GM12865 (cell line): ENCODE measurements around the gene WASF1.
"Not testable (repeated sequence)": the region's sequence is repeated elsewhere in the genome, so short reads cannot be mapped to it uniquely, and the experiment has no call there.

Experiments
- DNase-seq: peaks from one replicate; pipeline ENCODE4 v3.0.0; 2010; ENCODE audit warnings: low read depth
- H3K4me3 ChIP-seq: 2 replicates; pipeline ENCODE4 v1.5.1; 2011; ENCODE audit warnings: mild to moderate bottlenecking, low read depth, low read length, control low read depth
- TF ChIP-seq, protein P1 (sequence below): IDR thresholded peaks from 2 replicates; pipeline ENCODE4 v1.5.1; 2011; ENCODE audit warnings: low read length, control low read depth, low read depth, inconsistent platforms; ENCODE audit not compliant: insufficient read depth; ENCODE audit errors: missing control alignments

WASF1 gene

DNA sequence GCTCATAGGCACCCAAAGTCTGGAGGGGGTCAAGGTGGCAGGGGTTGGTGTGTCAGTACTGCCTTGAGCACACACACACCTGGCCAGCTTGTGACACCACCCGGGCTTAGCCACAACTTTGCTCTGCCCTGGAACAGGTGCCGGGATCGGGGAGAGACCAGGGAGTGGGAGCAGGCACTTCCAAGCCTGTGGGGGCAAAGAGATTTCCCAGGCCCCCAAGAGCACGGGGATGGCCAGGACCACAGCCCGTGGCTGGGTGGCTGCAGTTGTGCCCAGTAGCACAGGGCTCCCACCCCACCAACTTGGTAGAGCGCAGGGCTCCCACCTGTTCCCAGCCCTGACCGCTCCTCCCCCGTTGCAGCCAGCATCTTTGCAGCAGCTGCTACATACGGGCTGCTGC lies 40.4 kb downstream of the WASF1 start:
- no peak for DNase-seq

DNA sequence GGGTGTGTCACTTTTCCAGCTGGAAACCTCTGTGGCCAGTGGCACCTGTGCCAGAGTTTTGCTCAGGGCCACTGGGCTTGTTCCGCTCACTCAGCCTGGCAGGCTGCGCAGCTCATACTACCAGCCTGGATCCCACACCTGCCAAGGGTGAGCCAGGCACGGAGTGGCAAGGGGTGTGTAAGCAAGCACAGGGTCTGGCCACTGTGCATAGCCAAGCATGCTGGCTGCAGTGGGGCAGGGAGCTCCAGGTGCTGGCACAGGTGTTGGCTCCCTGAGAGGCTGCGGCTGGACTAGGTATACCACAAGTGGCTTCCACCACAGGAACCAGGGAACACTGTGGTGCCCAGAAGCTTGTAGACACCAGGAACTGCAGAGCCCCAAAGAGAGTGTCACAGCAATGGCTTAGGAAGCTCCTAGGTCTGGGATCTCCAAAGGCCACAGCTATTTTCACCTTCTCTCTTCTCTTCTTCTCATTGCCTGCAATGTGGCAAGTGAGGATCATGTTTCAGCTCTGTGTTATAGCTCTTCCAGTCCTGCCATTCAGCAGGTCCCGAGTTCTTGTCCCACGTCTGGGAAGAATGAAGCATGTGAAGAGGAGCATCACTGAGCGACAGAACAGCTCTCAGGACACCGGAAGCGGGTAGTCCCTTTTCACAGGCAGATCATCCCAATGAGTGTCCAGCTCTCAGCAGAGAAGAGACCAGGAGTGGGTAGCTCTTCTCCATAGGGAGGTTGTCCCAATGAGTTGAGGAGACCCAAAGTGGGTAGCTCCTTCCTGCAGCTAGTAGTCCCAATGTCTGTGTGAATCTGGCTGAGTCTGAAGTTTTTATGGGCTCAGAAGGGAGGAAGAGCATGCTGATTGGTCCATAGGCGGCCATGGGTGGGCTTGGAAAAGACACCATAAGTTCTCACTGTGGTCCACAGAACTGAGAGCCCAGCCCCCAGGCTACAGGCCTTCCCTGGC lies 41.3 kb downstream of the WASF1 start:
- DNase-seq: no peak
- H3K4me3 ChIP-seq: no peak overlapping the region
- TF ChIP-seq, protein P1, sequence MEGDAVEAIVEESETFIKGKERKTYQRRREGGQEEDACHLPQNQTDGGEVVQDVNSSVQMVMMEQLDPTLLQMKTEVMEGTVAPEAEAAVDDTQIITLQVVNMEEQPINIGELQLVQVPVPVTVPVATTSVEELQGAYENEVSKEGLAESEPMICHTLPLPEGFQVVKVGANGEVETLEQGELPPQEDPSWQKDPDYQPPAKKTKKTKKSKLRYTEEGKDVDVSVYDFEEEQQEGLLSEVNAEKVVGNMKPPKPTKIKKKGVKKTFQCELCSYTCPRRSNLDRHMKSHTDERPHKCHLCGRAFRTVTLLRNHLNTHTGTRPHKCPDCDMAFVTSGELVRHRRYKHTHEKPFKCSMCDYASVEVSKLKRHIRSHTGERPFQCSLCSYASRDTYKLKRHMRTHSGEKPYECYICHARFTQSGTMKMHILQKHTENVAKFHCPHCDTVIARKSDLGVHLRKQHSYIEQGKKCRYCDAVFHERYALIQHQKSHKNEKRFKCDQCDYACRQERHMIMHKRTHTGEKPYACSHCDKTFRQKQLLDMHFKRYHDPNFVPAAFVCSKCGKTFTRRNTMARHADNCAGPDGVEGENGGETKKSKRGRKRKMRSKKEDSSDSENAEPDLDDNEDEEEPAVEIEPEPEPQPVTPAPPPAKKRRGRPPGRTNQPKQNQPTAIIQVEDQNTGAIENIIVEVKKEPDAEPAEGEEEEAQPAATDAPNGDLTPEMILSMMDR: no peak

More for the DNA sequence above, 40.4 kb downstream of the WASF1 start:
- no peak overlapping the region for H3K4me3 ChIP-seq
- TF ChIP-seq, protein P1: no peak

DNA sequence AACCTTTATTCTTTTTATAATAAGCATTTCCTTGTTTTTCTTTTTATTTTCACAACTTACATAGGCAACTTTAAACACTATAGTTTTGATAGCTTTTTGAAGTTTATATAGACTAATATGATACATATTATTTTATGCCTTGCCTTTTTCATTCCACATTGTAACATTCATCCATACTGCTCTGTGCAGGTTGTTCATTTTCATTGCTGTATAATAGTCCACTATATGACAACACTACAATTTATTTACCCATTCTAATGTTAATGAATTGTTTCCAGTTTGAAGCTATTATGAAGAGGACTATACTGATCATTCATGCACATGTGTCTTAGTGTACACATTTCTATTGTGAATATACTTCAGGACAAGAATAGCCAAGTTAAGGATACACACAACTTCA lies 49.1 kb downstream of the WASF1 start:
- TF ChIP-seq, protein P1: no peak
- H3K4me3 ChIP-seq: no peak overlapping the region
- DNase-seq: no peak

DNA sequence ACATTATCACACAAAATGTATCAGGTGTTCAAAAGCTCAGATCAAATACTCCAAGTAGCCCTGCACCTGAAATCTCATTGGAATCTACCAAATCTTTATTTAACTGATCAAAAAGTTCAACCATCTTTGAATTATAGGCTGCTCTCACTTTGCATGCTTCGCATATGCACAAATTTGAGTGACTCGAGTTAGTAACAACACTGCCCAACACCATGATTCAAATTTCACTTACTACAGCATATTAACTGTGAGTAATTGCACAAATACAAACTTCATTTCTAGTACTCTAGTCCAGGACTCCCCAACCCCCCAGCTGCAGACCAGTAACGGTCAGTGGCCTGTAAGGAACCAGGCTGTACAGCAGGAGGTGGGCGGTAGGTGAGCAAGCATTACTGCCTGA lies 51.1 kb downstream of the WASF1 start:
- H3K4me3 ChIP-seq: no peak overlapping the region
- no peak for DNase-seq
- TF ChIP-seq, protein P1: no peak

DNA sequence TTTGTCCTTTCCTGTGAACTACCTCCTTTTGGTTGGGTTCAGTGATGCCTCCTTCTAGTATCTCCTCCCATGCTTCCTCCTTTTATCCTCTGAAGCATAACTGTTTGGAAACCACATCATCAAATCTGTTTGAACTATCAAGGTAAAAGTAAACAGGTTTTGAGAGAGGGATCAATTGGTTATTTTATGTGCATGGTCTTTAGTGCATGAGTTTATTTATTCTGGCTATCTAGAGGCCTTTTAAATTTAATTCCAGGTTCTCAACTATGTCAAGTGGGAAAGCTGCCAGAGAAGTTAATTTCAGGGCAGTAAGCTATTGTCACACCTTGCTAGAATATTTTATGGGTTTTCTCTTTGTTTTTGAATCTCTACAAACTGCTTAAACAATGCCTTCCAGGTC lies 54.1 kb downstream of the WASF1 start:
- TF ChIP-seq, protein P1: no peak
- H3K4me3 ChIP-seq: no peak overlapping the region
- no peak for DNase-seq

DNA sequence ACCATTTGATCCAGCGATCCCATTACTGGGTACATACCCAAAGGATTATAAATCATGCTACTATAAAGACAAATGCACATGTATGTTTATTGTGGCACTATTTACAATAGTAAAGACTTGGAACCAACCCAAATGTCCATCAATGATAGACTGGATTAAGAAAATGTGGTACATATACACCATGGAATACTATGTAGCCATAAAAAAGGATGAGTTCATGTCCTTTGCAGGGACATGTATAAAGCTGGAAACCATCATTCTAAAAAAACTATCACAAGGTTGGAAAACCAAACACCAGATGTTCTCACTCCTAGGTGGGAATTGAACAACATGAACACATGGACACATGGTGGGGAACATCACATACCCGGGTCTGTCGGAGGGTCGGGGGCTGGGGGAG lies 57.8 kb downstream of the WASF1 start:
- DNase-seq, H3K4me3 ChIP-seq: not testable (repeated sequence)

DNA sequence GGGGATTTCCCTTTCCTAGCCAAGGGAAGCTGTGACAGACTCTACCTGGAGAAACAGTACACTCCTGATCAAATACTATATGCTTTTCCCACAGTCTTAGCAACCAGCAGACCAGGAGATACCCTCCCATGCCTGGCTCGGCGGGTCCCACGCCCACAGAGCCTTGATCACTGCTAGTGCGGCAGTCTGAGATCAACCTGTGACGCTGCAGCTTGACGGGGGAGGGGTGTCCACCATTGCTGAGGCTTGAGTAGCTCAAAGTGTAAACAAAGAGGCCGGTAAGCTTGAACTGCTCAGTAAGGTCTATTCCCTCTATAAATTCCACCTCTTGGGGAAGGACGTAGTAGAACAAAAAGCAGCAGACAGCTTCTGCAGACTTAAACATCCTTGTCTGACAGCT lies 63.2 kb downstream of the WASF1 start:
- no peak for DNase-seq
- H3K4me3 ChIP-seq: no peak overlapping the region
- TF ChIP-seq, protein P1: no peak
